IPS-18c (cell line): ENCODE results near the gene ETFBKMT.
A peak's percentile ranks its signal among the peaks of the same experiment; 100 is the strongest.

Source experiments
- H3K4me3 ChIP-seq: 2 replicates; pipeline ENCODE4 v1.7.0; 2013; ENCODE audit warnings: low read depth, mild to moderate bottlenecking, low read length, moderate library complexity; ENCODE audit not compliant: insufficient read depth
- H3K9me3 ChIP-seq: one replicate; pipeline ENCODE4 v1.6.1; 2013; ENCODE audit warnings: mild to moderate bottlenecking, low read length, moderate library complexity; ENCODE audit not compliant: control insufficient read depth, insufficient read depth

Gene ETFBKMT

GRCh38 chr12:31659087-31659942 lies at the start of gene ETFBKMT:
TSS of gene ETFBKMT (plus strand) at chr12:31659688. CDS start at chr12:31661954, 2,266 bp downstream.
- Histone ChIP-seq H3K9me3 (no peaks in the 10 kb centered on the region), H3K4me3 (peak within 1 kb of the TSS; percentile 76)

- H3K4me3 ChIP-seq, result no peak overlapping the region
- peaks cover 6% of the 10 kb centered on the region for H3K9me3 ChIP-seq
Measured at GRCh38 chr12:31612819-31613218, 46.7 kb upstream of the ETFBKMT start.

- no peaks in the 10 kb centered on the region for H3K9me3 ChIP-seq
- H3K4me3 ChIP-seq, result no peak overlapping the region
Measured at GRCh38 chr12:31618228-31619025, 41.1 kb upstream of the ETFBKMT start.

GRCh38 chr12:31620311-31620710 lies 39.2 kb upstream of the ETFBKMT start:
- no peaks in the 10 kb centered on the region for H3K9me3 ChIP-seq
- no peak overlapping the region for H3K4me3 ChIP-seq

GRCh38 chr12:31622038-31622437 lies 37.5 kb upstream of the ETFBKMT start:
- H3K4me3 ChIP-seq, result no peak overlapping the region
- H3K9me3 ChIP-seq, result no peaks in the 10 kb centered on the region

- no peak overlapping the region for H3K4me3 ChIP-seq
- peaks cover 4% of the 10 kb centered on the region for H3K9me3 ChIP-seq
Measured at GRCh38 chr12:31626270-31626995, 33.1 kb upstream of the ETFBKMT start.

- Histone ChIP-seq H3K4me3 (no peak overlapping the region), H3K9me3 (peaks cover 4% of the 10 kb centered on the region)
Measured at GRCh38 chr12:31627456-31628054, 31.9 kb upstream of the ETFBKMT start.

- H3K4me3 ChIP-seq, result no peak overlapping the region
- peaks cover 4% of the 10 kb centered on the region for H3K9me3 ChIP-seq
Measured at GRCh38 chr12:31629756-31630732, 29.4 kb upstream of the ETFBKMT start.

- peaks cover 4% of the 10 kb centered on the region for H3K9me3 ChIP-seq
Measured at GRCh38 chr12:31631023-31631724, 28.3 kb upstream of the ETFBKMT start.

GRCh38 chr12:31631809-31632208 lies 27.7 kb upstream of the ETFBKMT start:
- Histone ChIP-seq H3K9me3 (peaks cover 4% of the 10 kb centered on the region), H3K4me3 (no peak overlapping the region)

More at GRCh38 chr12:31631023-31631724, 28.3 kb upstream of the ETFBKMT start:
- H3K4me3 ChIP-seq, result no peak overlapping the region

GRCh38 chr12:31633464-31633863 lies 26.0 kb upstream of the ETFBKMT start:
- Histone ChIP-seq H3K4me3 (no peak overlapping the region), H3K9me3 (no peaks in the 10 kb centered on the region)

- Histone ChIP-seq H3K9me3 (no peaks in the 10 kb centered on the region), H3K4me3 (no peak overlapping the region)
Measured at GRCh38 chr12:31634620-31635019, 24.9 kb upstream of the ETFBKMT start.

GRCh38 chr12:31641509-31642090 lies 17.9 kb upstream of the ETFBKMT start:
- Histone ChIP-seq H3K9me3 (no peaks in the 10 kb centered on the region), H3K4me3 (no peak overlapping the region)

- H3K9me3 ChIP-seq, result no peaks in the 10 kb centered on the region
- H3K4me3 ChIP-seq, result no peak overlapping the region
Measured at GRCh38 chr12:31644536-31644935, 15.0 kb upstream of the ETFBKMT start.

GRCh38 chr12:31645924-31646323 lies 13.6 kb upstream of the ETFBKMT start:
- Histone ChIP-seq H3K4me3 (no peak overlapping the region), H3K9me3 (no peaks in the 10 kb centered on the region)
